Vagina (tissue), 2 donors: ENCODE results near the gene EPHB4. TPM values are rescaled to one million over a fixed set of nuclear protein-coding genes. Genes with fewer than 3 reads are reported as not detected.

Source experiments
- DNase-seq, 2 donors: peaks; one replicate each; pipeline ENCODE4 v3.0.0-alpha.2; 2017; ENCODE audit errors: extremely low spot score in 2 of 2
- H3K27ac ChIP-seq: fragments of 200-600 bp; sonication (generic); one replicate; pipeline ENCODE4 v1.5.1; 2019
- H3K27me3 ChIP-seq: fragments of 200-600 bp; sonication (generic); one replicate; pipeline ENCODE4 v1.5.1; 2019
- H3K36me3 ChIP-seq, 2 donors: fragments of 200-600 bp; sonication (generic); one replicate each; pipeline ENCODE4 v1.5.1; 2017 to 2019
- H3K4me1 ChIP-seq: fragments of 200-600 bp; sonication (generic); one replicate; pipeline ENCODE4 v1.5.1; 2019
- H3K4me3 ChIP-seq, 2 donors: fragments of 200-600 bp; sonication (generic); 1 replicate in 1 of 2; 2 replicates in 1 of 2; pipeline ENCODE4 v1.5.1; 2016 to 2019
- H3K9me3 ChIP-seq: fragments of 200-600 bp; sonication (generic); one replicate; pipeline ENCODE4 v1.5.1; 2019
- CTCF ChIP-seq, 3 experiments: fragments of 450-650 bp in 2 of 3; fragments of 200-600 bp in 1 of 3; sonication (generic) in 1 of 3; IDR thresholded peaks; one replicate each; pipeline ENCODE4 v1.5.1; 2017 to 2019; ENCODE audit warnings: antibody characterized with exemption in 3 of 3, mild to moderate bottlenecking in 2 of 3, moderate library complexity in 2 of 3
- POLR2A ChIP-seq, 2 donors: fragments of 450-650 bp; IDR thresholded peaks; one replicate each; pipeline ENCODE4 v1.6.1; 2017; ENCODE audit warnings: antibody characterized with exemption in 2 of 2, mild to moderate bottlenecking in 2 of 2, moderate library complexity in 2 of 2
- POLR2AphosphoS5 ChIP-seq, 2 donors: sonication (generic); formaldehyde crosslinking; IDR thresholded peaks; one replicate each; pipeline ENCODE4 v1.9.0; 2017; ENCODE audit warnings: antibody characterized with exemption in 2 of 2, mild to moderate bottlenecking in 2 of 2, low read depth in 1 of 2; ENCODE audit not compliant: insufficient read depth in 1 of 2
- intact Hi-C: fragments of 100-400 bp; cut with DNase I; formaldehyde crosslinking; loops from one replicate; pipeline ENCODE4 v1.15.1; 2023
- microRNA-seq: library from miRNA; unstranded; fragments of <30 nt; microRNA quantifications from one replicate; pipeline ENCODE4, GENCODE V29; 2017; ENCODE audit warnings: borderline number of aligned reads, borderline replicate concordance
- small RNA-seq: library from RNA; depleted of rRNA; stranded (forward); fragments of <200 nt; gene quantifications from one replicate; pipeline ENCODE3, GENCODE V24; 2016
- total RNA-seq: library from RNA; depleted of rRNA; stranded (reverse); fragments of >200 nt; gene quantifications from one replicate; pipeline ENCODE4 v1.2.3, GENCODE V29; 2016

The EPHB4 gene
- total RNA-seq, 1 donor from 2014 or later = 72.4 TPM

DNA sequence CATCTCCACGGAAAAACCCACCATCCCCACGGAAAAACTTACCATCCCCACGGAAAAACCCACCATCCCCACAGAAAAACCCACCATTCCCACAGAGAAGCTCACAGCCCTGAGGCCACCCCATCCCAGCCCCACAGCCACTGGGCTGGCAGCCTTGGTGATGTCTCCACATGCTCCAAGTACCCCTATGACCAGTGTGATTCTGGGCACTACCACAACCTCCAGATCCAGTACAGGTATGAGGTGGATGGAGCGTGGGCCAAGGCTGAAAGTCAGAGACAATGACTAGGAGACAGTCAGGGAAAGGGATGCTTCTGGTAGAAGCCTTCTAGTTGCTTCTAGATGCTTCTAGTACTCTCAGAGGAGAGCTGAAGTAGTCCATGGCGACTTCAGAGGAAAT lies 74.3 kb downstream of the EPHB4 start:
- TF ChIP-seq POLR2AphosphoS5 (IDR thresholded peaks at IDR 0.05; ENCODE audit: insufficient read depth in 1 of 2, low read depth in 1 of 2) (no peak), POLR2A (IDR thresholded peaks at IDR 0.05) (no peak), CTCF (IDR thresholded peaks at IDR 0.05) (no peak)
- no peaks in the 10 kb centered on the region for H3K27me3 ChIP-seq
- intact Hi-C loops = no loop called here

More for the DNA sequence above, 74.3 kb downstream of the EPHB4 start:
- no peak for DNase-seq
- Histone ChIP-seq H3K4me1 (no peaks in the 10 kb centered on the region), H3K27ac (no peak overlapping the region), H3K36me3 (no peaks in the 10 kb centered on the region), H3K4me3 (no peak overlapping the region), H3K9me3 (no peaks in the 10 kb centered on the region)

Small RNAs within 50 kb of the gene (microRNA-seq; reads per million reads assigned to microRNA genes)
- not detected for gene MIR6875

Small RNAs within 50 kb of the gene (small RNA-seq; reads per million reads assigned to genes)
- gene RN7SL750P = not detected

Other genes starting within 250 kb of the EPHB4 start
- gene LRCH4, start 241.4 kb downstream of the EPHB4 start, total RNA-seq = 72.2 TPM
- gene FBXO24, start 241.2 kb downstream of the EPHB4 start, total RNA-seq = 0.98 TPM
- 85.4 TPM for gene PCOLCE, start 225.2 kb downstream of the EPHB4 start, total RNA-seq
- gene MOSPD3, start 215.0 kb downstream of the EPHB4 start, total RNA-seq = 11.8 TPM
- 0.25 TPM for gene TFR2, start 186.0 kb downstream of the EPHB4 start, total RNA-seq
- 0.49 TPM for gene ACTL6B, start 171.1 kb downstream of the EPHB4 start, total RNA-seq
- gene GNB2, start 153.8 kb downstream of the EPHB4 start, total RNA-seq = 283 TPM
- gene GIGYF1, start 133.3 kb downstream of the EPHB4 start, total RNA-seq = 20.6 TPM
- gene POP7, start 121.4 kb downstream of the EPHB4 start, total RNA-seq = 44.0 TPM
- gene EPO, start 107.1 kb downstream of the EPHB4 start, total RNA-seq = not detected
- gene ZAN, start 93.9 kb downstream of the EPHB4 start, total RNA-seq = not detected
- 15.7 TPM for gene SLC12A9, start 25.2 kb upstream of the EPHB4 start, total RNA-seq
- 52.1 TPM for gene TRIP6, start 39.9 kb upstream of the EPHB4 start, total RNA-seq
- gene SRRT, start 47.6 kb upstream of the EPHB4 start, total RNA-seq = 96.5 TPM
- gene UFSP1, start 62.2 kb upstream of the EPHB4 start, total RNA-seq = 3.4 TPM
- gene ACHE, start 68.4 kb upstream of the EPHB4 start, total RNA-seq = 9.3 TPM
- gene MUC3A, start 122.0 kb upstream of the EPHB4 start, total RNA-seq = 0.49 TPM
- gene MUC12, start 142.0 kb upstream of the EPHB4 start, total RNA-seq = 2.7 TPM
- gene MUC17, start 192.6 kb upstream of the EPHB4 start, total RNA-seq = not detected